Activated CD4-positive, CD25-positive, alpha-beta regulatory T cell treated with anti-CD3 and anti-CD28 coated beads, Interleukin-2, amount 50 U/mL, for 24 hours (primary cell): ENCODE results near the gene PPAN.

Experiments
- ATAC-seq, 2 donors: fragments of 150-1000 bp; cut with Tn5 transposase; one replicate each; pipeline ENCODE4 v1.10.0; 2021; ENCODE audit warnings: mild to moderate bottlenecking in 1 of 2, moderate library complexity in 1 of 2

The PPAN gene

DNA sequence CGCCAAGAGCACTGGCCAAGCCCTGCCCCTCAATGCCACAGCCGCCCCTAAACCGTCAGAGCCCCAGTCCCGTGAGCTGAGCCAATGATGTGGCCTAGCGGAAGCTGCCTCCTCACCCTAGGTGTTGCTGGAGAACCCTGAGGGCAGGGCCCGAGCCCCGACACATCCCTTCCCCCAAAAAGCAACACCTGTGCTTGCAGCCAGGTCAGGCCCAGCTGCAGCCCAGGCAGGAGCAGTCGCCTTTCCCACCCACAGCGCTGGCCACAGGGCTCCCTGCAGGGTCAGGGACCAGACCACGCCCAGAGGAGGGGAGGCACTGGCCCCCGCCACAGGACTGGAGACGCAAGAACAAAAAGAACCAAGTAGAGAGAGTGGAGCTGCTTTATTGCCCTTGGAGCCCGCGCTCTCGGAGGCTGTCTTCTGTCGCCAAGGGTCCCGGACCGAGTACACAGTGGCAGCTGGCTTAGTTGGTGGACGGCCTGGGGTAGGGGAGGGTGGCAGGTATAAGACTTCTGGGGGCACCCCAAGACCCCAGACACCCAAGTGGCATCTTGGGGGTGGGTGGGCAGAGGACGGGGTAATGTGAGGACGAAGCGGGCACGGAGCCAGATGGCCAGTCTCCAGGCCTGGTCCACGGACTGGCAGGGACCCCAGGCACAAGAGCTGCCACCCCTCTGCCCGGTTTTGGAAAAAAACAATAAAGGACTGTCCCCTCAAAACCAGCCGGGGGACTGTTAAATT lies 8.7 kb downstream of the PPAN start:
- ATAC-seq = no peak

DNA sequence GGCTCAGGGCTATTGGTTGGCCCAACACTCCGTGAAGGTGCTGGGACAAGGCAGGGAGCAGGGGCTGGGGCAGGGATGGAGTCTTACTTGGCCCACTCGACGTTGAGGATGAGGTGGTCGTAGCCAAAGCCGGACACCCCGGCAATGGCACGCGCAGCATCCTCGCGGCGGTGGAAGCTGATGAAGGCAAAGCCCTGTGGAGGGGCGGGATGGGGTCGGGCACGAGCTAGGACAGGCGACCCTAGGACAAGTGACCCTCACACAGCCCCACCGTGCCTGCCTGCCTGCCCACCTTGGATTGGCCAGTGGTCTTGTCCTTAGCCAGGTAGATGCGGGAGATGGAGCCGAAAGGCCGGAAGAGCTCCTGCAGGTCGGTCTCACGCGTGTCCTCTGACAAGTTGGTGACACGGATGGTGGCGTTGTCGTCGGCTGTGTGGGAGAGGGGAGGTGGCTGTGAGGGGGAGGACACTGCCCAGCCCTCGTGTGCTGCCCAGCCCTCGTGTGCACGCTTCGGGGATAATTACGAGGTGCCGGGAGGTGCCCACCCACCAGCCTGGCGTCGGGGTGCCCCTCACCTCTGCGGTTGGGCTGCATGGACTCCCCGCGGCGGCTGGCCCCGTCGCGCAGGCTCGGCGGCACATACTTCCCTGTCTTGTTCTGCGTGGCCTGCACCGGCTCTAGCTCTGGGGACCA lies 9.4 kb downstream of the PPAN start:
- ATAC-seq = no peak

DNA sequence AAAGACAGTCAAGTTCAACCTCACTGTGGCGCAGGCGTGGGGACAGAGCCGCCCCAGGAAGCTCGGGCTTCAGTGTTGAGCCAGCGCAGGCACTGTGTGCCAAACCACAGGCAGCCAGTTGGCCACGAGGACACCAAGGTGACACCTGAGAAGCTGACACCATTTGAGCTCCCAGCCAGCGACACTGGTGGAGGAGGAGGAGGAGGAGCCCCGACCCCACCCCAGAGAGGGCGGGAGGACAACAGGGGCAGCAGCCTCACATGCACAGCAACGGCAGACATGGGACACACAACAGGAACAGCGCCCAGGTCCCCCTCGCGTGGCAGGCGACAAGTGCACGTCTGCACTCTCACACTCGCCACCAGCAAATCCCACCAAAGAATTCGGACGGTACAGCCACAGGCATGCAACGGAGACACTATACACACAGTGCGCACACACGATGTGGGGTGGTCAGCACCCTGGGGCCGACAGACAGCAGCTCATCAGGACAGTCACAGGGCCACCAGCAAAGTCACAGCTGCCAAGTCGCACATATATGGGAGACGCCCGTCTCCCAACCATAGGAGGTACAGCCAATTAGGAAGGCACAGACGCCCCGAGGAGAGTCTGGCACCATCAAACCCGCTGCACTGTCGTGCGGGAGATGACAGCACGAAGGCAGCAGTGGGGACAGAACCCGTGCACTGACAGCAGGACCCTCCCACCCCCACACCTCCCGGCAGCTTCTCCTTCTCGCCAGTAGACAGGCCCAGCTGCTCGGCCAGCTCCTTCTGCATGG lies 10.1 kb downstream of the PPAN start:
- ATAC-seq = no peak

DNA sequence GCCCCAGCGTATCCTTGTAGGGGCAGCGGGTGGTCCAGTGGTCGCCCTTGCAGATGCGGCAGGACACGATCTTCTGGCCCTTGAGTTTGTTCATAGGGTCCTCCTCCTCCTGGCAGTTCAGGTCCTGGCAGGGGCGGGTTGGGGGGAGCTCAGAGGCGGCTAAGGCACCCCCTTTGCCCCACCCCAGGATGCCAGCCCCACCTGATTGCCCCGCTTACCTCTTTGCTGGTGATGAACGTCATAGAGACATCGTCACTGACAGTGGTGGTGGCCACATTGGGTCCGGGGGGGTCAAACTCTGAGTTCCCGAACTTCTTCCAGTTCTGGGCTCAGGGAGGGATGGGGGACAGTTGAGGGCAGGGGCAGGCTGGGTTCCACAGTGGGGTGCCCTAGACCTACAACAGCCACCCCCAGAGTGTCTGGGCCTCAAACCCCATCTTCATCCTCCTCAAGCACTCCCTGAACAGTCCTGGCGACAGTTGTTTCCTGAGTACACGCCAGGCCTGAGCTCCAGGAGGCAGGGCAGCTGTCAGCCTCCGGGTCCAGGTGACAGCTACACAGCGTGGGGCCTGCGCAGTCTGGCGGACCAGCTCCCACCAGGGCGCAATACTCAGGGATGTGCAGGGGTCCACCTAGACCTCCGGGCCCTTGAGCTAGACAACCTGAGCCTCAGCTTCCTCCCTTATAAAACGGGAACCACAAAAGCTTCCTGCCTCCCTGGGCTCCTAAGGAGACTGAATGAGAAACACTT lies 10.9 kb downstream of the PPAN start:
- ATAC-seq = no peak

DNA sequence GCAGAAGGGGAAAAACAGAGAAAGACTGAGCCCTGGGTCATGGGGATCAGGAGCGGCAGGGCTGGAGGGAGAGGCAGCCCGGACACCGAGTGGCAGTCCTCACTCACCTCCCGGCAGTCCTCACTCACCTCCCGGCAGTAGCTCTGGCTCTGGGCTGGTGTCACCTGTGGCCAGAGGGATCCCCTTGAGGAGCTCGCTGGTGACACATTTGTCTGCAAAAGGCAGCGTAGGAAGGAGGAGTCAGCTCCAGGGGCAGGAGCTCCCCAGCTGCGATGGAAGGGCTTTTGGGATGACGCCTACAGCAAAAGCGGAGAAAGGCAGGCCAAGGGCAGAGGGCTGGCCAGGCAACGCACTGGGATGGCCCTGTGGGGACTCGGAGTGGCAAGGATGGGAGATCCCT lies 12.8 kb downstream of the PPAN start:
- no peak for ATAC-seq

DNA sequence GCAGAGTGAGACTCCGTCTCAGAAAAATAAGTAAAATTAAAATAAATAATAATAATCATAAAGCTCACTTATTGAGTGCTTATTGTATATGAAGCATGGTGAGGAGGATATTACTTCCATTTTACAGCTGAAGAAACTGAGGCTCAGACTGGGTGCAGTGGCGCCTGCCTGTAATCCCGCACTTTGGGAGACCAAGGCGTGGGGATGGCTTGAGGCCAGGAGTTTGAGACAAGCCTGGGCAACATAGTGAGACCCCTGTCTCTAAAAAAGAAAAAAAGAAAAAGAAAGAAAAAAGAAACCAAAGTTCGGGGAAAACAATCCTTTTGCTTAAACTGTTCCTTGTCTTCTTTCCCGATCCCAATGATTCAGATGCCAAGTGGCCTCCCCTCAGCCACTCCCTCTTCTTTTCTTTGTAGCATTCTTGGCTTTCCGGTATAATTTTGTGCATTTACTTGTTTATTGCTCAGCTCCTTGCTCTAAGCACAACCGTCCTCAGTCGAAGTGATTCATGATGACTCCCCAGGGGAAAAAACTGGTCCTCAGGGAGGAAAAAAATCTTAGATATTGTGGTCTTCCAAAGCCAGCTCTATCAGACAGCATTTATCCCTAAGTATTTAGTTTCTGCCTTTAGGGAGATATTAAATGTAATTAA lies 14.5 kb downstream of the PPAN start:
- ATAC-seq = no peak

DNA sequence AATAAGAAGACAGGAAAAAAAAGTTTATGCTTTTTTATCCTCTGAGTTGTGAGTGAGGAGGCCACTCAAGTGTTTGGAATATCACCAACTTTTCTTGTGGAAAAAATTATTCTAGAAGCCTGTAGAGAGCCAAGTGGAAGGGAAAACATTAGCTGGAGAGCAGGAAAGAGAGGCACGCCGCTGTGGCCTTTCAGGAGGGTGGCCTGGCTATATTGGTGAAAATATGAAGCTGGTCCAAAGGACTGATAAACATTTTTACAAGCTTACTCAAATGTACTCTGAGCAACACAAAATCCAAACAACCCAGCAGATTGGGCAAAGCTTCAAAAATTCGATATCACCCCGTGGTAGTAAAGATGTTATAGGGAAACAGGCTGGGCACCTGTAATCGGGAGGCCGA lies 15.9 kb downstream of the PPAN start:
- no peak for ATAC-seq

DNA sequence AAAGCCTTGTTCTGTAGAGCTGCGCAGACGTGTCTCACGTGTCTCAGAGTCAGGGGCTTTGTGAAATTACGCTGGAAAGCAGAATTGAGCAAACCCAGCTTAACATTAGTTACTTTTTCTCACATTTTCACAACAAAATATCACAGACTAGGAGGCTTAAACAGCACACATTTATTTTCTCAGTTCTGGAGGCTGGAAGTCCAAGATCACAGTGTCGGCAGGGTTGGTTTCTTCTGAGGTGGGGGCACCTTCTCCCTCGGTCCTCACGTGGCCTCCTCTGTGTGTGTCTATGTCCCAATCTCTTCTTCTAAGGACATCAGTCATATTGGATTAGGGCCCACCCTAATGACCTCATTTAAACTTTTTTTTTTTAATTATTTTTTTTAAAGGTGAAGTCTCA lies 18.3 kb downstream of the PPAN start:
- no peak for ATAC-seq

DNA sequence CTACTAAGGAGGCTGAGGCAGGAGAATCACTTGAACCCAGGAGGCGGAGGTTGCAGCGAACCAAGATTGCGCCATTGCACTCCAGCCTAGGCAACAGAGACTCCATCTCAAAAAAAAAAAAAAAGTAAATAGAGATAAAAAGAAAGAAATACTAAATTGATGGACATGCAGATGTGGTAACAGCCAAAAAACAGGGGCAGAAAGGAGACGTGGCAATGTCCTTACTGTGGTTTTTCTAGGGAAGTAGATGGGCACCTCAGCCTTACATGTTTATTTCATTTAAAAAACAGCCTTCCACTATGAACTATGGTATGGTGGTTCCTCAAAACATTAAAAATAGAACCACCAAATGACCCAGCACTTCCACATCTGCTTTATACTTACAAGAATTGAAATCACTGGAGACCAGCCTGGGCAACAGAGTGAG lies 20.1 kb downstream of the PPAN start:
- no peak for ATAC-seq

DNA sequence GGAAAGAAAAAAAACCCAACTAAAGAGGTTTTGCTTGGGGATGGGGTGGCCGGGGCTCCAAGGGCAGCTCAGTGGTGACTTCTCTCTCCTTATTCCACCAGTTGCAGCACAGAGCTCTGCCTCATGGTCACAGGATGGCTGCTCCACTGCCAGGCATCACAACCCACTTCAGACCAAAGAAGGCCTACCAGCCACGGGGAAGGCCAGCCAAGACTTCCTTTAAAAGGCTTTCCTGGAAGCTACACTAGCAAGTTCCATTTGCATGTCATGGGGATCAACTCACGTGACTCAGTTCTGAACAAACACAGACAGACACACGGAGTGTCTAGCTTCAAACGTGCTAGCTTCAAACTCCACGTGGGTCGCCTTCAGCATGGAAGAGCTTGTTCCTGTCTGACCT lies 26.7 kb downstream of the PPAN start:
- no peak for ATAC-seq

DNA sequence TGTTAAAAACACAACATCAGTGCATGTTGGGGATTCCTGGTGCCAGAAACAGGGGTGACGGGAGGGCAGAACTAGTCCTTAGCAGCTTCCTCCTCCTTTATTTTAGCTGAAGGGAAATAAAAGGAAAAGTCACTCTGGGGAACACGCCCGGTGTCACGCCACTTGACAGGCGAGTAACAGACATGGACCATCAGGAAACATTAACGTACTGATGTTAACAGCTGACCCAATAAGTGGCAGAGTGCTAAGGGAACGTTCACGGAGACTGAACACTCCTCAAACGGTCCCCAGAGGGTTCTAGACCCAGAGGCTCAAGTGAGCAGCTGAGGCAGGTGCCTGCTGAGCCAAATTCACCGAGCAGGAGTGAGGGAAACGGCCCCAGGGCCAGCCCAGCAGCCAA lies 27.4 kb downstream of the PPAN start:
- no peak for ATAC-seq

DNA sequence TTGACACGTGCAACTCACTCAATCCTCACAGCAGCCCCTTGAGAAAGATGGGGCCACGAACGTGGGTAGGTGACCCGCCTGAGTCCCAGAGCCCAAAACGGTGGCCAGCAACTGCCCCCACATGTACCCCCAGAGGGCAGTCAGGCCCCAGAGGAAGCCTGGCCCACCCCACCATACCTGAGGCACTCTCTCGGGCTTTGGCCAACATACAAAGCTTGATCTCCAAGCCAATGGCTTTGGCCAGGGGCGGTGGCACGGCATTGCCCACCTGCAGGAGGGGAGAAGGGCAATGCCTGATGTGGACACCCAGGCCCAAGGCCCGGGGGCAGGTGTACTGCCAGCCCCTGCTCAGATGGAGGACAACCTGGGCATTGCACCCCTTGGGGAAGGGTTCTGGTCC lies 27.9 kb downstream of the PPAN start:
- no peak for ATAC-seq

DNA sequence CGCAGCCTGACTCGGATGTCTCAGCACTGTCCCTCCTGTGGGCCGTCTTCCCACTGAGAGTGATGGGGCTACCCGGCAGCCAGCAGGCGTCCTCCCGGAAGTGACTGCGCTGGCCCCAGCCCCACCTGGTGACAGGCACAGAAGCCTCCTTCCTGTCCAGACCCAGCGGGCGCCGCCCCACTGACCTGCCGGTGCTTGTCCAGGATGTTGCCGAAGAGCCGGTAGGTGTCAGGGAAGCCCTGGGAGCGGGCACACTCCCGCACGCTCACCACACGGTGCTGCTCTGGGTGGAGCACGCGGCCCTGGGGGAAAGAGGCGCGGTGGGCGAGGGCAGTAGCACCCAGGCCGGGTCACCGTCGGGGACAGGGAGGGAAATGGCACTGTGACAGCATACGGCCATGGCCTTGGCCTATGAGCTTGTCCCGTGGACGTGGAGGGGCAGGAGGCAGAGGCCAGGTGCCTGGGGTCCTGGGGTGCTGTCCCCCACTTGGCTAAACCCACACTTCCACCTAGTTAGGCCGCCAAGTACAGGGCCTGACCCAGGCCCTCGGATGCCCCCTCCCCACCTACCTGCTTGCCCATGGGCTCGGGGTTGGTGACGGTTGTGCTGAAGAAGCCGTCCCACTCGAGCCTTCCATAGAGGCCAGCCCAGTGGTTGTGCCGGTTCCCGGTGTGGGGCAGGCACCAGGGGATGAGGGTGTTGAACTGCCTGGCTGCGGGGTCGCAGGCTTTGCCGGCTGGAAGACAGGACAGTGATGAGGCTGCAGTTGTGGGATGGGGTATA lies 29.6 kb downstream of the PPAN start:
- ATAC-seq = no peak

DNA sequence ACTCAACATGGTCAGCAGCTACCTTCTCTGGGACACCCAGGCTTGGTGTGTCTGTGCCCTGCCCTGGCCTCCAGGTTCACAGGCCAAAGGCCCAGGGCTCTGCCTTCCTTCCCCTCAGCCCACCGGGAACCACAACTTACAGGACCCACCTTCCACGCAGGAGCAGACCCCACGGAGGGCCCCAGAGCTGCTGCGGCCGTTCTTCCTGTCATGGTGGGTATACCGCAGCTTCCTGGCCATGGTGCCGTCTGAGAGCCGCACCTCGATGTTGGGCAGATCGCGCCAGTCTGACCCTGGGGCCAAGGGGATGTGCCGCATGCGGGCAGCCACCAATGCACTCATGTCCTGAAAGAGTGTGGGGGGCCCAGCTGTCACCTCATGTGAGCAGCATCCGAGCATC lies 30.8 kb downstream of the PPAN start:
- no peak for ATAC-seq

DNA sequence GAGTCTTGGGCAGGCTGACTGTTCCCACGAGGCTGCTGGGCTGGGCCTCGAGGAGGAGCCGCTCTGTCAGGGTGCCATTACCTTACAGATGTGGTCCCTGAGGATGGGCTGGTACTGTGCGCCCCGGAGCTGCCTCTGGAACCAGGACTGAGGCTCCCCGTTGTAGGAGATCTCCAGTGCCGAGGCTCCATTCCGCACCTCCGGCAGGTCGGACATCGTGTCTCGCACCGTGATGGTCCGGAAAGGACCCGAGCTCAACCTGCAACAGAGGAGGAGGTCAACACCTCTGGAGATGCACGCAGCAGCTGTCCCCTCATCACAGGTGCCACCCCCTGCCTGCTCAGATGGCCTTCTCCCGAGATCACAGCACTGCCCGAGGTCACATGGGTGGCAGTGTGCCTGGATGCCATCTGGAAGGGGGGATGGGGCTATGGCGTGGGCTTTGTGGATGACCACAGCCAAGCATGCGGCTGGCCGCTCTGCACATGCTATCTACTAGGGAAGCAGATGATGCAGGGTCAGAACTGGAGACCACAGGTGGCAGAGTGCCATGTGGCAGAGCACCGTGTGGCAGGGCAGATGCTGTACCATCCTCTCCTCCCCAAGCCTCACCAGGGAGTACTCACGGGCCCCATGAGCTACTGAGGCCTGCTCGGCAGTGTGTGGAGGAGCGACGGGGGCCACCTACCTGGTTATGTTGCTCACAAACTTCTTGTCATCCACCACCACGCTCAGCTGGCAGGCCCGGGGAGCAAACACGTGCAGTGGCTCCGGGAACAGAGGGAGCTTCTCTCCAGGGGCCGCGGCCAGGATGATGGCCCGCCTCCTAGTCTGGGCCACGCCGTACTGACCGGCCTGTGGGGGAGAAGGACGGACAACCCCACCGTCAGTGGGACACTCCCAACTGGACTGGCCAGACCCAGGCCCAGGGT lies 31.9 kb downstream of the PPAN start:
- ATAC-seq = no peak

DNA sequence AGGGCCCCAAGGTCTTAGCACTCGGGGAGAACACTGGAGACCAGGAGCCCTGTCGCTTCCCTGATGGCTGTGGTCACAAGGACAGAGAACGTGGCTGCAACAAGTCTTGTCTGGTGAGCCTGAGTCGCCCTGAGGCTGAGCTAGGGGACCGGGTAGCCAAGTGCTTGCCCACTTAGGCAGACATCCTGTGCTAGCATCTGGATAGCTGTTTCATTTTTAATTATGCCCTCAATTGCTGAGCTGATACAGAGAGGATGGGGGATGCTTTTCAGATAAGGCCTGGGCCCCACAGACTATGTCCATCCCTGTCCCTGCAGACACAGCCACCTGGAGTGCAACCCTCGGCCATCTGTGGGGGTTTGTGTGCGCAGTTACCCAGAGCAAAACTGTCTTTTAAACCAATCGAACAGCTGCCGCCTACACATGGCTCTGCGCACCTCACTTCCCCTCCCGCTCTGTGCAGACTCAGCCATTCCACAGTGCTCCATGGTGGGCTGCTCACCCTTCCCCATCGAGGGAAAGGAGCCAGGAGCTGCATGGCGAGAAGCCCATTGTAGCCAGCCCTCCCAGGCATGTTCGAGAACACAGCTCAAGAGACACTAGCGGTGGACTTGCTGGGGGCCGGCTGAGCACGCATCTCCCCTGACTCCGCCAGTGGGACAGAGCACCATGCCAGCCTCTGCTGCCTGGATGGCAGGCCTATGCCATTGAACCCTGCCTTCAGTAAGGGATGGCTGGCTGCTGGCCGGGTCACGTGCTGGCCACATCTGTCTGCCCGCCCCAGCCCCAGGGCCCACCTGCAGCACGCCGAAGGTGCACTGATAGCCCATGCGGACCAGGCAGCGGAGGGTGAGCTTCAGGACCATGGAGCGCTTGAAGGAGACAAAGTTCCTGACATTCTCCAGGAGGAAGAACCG lies 33.0 kb downstream of the PPAN start:
- no peak for ATAC-seq

DNA sequence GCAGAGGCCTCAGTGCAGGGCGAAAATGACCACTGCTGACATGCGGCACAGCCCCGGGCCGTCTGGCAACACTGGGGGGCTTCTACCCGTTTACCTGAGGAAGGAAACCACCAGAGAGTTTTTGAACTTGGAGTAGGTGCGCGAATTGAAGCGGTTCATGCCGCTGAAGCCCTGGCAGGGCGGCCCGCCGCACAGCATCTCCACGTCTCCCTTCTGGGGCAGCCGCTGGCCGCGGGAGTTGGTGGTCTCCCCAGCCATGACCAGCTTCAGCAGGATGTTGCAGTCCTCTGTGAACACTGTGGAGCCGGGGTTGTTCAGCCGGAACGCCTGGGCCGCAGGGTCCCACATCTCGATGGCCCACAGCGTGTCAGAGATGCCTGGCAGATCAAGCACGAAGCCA lies 33.8 kb downstream of the PPAN start:
- ATAC-seq = no peak

DNA sequence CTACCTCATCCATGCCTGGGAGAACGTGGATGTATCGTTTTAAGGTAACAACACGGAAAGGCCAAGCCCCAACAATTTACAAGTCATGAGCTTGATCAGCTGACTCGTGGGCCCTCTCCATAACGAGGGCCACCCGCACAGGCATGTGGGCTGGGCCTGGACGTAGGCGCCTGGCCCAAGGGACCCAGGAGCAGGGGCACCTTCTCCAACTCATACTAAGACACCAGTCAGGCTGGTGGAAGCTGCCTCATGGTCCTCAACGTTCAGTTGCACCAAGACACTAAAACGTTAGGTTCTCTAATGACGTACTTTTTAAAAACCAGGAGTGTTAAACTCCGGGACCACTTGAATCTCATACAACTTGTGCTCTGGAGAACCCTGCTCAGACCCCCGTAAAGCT lies 35.3 kb downstream of the PPAN start:
- no peak for ATAC-seq

DNA sequence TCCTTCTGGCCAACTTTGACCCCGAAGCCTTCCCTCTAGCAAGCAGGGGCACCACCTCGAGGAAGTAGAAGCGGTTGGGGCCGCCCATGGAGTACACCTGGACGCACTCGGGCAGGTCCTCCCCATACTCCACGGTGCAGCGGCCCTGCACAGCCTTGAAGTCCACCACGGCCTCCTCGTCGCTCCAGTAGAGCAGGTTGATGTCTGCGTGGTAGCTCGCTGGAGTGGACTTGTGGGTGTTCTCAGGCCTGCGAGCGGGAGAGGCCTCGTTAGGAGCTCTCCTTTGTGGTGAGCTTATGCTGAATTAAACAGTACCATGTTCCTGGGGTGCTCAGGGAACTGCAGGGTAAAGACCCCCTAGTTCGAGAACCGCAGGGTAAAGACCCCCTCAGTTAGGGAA lies 35.8 kb downstream of the PPAN start:
- no peak for ATAC-seq
